Measurements from ENCODE around the gene C11orf24. TPM values are rescaled to one million over a fixed set of nuclear protein-coding genes. Genes with fewer than 3 reads are reported as not detected.
A peak's percentile ranks its signal among the peaks of the same experiment; 100 is the strongest.

C11orf24 gene
- total and polyA plus RNA-seq, 11 donors = 17.6 to 60.5 (median 33.6) TPM

DNA sequence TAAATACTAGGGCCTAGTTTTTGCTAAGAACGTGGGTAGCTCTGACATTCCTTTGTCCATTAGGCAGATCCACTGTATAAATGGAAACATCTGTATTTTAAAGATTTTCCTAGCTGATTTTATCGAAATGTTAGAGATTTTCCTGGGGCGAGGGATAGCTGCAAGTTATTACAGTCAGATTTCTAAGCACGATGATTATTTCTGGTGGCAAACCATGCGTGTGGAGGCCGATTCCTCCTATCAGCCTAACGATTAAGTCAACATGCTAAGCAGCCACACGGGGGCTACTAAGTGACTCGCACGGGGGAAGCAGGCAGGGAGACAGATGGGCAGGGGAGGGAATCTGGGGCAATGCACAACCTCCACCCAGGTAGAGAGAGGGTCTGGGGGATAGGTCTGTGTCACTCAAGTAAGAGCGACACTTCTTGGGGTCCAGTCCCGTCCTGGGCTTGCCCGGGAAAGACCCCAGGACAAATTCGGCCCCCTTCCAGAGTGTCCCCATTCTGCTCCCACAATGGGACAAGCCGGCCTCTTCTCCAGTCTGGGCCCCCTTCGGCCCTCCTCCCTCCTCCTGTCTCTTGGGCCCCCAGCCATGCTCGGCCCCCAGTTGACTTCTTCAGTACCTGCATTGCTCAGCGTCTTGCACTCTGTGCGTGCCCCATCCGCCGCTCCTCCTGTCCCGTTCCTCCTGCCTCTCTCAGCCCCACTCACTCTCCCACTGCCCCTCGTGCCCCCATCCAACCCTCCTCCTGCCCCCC lies 571 bp downstream of the C11orf24 start:
- Histone ChIP-seq H3K27me3 (no peaks in the 10 kb centered on the region), H3K36me3 (peaks cover 0 to 23% (median 19%) of the 10 kb centered on the region in 9 donors), H3K4me1 (peaks cover 8 to 48% (median 31%) of the 10 kb centered on the region in 12 donors), H3K27ac (peak overlapping the region; percentile 70 to 99 (median 96)), H3K4me3 (peak overlapping the region; percentile 52 to 95 (median 82)), H3K9me3 (no peaks in the 10 kb centered on the region)
- peak; percentile 29 to 66 (median 50) for ATAC-seq
- no peak for TF ChIP-seq POLR2A (IDR thresholded peaks at IDR 0.05)
- TF ChIP-seq, protein P1, sequence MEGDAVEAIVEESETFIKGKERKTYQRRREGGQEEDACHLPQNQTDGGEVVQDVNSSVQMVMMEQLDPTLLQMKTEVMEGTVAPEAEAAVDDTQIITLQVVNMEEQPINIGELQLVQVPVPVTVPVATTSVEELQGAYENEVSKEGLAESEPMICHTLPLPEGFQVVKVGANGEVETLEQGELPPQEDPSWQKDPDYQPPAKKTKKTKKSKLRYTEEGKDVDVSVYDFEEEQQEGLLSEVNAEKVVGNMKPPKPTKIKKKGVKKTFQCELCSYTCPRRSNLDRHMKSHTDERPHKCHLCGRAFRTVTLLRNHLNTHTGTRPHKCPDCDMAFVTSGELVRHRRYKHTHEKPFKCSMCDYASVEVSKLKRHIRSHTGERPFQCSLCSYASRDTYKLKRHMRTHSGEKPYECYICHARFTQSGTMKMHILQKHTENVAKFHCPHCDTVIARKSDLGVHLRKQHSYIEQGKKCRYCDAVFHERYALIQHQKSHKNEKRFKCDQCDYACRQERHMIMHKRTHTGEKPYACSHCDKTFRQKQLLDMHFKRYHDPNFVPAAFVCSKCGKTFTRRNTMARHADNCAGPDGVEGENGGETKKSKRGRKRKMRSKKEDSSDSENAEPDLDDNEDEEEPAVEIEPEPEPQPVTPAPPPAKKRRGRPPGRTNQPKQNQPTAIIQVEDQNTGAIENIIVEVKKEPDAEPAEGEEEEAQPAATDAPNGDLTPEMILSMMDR (IDR thresholded peaks at IDR 0.05) = peak; percentile 18 to 59 (median 46)
- intact Hi-C loops (cut with DNase I) = loop anchor here in 4 of 10 donors (5.0 kb wide), 2 partner anchors 59 to 111 kb away; partner anchors contain the start of gene KMT5B (in 1 of the 4)
- DNase-seq = peak in 4 of 5 donors; percentile 53 to 73 (median 66)
- WGBS, 4 donors = 2 to 4% (median 3%) methylated on average over 22 to 23 of the region's 23 CpGs

DNA sequence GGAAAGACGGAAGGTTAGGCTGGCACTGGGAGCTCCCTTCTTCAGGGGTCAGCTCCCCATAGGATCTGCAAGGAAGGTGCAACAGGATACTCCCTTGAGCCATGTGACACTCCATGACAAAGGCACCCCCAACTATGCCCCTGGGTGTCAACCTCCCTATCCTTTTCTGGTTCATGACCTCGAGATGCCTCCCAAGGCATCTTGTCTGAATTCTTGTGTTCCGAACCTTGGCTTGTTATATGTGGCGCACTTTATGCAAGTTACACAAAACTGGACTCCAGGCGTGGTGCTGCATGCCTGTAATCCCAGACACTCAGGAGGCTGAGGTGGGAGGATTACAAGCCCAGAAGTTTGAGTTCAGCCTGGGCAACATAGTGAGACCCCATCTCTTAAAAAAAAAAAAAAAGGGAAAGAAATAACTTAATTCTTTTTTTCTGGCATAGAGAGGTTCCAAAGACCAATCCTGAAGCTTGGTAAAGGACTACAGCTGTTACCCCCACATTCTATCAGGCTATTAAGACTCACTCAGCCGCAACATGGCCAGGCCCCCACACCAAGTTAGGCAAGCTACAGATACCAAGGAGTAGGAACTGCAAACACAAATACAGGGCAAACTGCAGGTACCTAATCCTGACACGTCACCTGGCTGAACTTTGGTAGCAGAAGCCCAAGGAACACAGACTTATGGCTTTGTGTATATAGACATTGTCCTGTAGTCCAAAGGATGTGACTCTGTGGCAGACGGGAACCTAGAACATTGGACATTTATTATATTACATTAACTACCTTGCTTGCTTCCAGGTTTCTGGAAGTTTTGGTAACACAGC lies 1.4 kb downstream of the C11orf24 start:
- intact Hi-C loops (cut with DNase I) = loop anchor here in 4 of 10 donors (5.0 kb wide), 2 partner anchors 58 to 112 kb away; partner anchors contain the start of gene KMT5B (in 1 of the 4)
- H3K4me1 ChIP-seq = peaks cover 8 to 49% (median 31%) of the 10 kb centered on the region in 12 donors

DNA sequence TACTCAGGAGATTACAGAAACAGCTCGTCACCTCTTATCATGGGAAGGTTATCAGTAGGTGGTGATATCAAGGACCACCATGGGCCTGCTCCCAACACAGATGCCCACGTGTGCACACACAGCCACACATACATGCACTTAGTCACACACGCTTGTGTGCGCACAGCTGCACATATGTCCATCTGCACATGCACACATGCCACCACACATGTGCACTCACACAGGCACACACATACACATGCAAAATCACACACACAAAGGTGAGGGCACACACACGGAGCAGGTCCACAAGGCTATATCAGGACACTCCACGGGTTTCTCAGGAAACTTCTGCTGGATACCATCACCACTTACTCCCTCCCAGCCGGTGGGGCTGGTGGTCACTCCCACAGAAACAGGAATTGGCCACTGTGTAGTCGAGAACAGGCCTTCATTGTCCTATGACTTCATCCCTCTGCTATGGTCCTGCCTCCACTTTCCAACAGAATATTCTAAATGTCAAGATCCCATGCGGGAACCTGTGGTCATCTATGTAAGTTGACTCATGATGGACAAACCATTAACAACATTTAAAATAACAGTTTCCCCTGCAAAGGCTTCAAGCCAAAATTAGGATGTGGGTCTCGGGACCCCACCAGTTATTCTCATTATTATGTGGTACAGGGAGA lies 2.2 kb downstream of the C11orf24 start:
- Histone ChIP-seq H3K9me3 (no peaks in the 10 kb centered on the region), H3K4me3 (peak overlapping the region in 5 of 12 donors; percentile 15 to 95 (median 78)), H3K36me3 (peaks cover 0 to 40% (median 35%) of the 10 kb centered on the region in 9 donors), H3K27me3 (no peaks in the 10 kb centered on the region), H3K4me1 (peaks cover 8 to 49% (median 31%) of the 10 kb centered on the region in 12 donors), H3K27ac (peak overlapping the region in 7 of 12 donors; percentile 6 to 98 (median 87))
- intact Hi-C loops (cut with DNase I) = loop anchor here in 4 of 10 donors (5.0 kb wide), 2 partner anchors 57 to 113 kb away; partner anchors contain the start of gene KMT5B (in 1 of the 4)
- DNase-seq (peak in 1 of 5 donors; percentile 41), ATAC-seq (peak in 2 of 4 donors; percentile 42 to 49)
- WGBS, 4 donors = 30 to 45% (median 38%) methylated on average over 10 of the region's 10 CpGs
- TF ChIP-seq, protein P1 (IDR thresholded peaks at IDR 0.05) = no peak
- no peak for TF ChIP-seq POLR2A (IDR thresholded peaks at IDR 0.05)

More for the DNA sequence above, 1.4 kb downstream of the C11orf24 start:
- Histone ChIP-seq H3K9me3 (no peaks in the 10 kb centered on the region), H3K27me3 (no peaks in the 10 kb centered on the region), H3K4me3 (peak overlapping the region in 11 of 12 donors; percentile 52 to 95 (median 82)), H3K36me3 (peaks cover 0 to 31% (median 27%) of the 10 kb centered on the region in 9 donors), H3K27ac (peak overlapping the region in 11 of 12 donors; percentile 87 to 99 (median 97))
- no peak for DNase-seq
- no peak for ATAC-seq
- 62 to 85% (median 70%) methylated on average over 7 to 8 of the region's 8 CpGs for WGBS, 4 donors
- TF ChIP-seq, protein P1 (IDR thresholded peaks at IDR 0.05) = no peak
- no peak for TF ChIP-seq POLR2A (IDR thresholded peaks at IDR 0.05)

All from heart left ventricle (tissue), 16 donors.